HuH-7.5 (cell line): Measurements from ENCODE around the gene RHBDD1.
A peak's percentile ranks its signal among the peaks of the same experiment; 100 is the strongest.
"Not testable (repeated sequence)": the region's sequence is repeated elsewhere in the genome, so short reads cannot be mapped to it uniquely, and the experiment has no call there.

Experiments
- DNase-seq: peaks from one replicate; pipeline ENCODE4 v3.0.0; 2011; ENCODE audit warnings: low spot score

RHBDD1 gene

GRCh38 chr2:226799976-226800940, 35.6 kb upstream of the RHBDD1 start:
- DNase-seq: peak; percentile 70

DNA sequence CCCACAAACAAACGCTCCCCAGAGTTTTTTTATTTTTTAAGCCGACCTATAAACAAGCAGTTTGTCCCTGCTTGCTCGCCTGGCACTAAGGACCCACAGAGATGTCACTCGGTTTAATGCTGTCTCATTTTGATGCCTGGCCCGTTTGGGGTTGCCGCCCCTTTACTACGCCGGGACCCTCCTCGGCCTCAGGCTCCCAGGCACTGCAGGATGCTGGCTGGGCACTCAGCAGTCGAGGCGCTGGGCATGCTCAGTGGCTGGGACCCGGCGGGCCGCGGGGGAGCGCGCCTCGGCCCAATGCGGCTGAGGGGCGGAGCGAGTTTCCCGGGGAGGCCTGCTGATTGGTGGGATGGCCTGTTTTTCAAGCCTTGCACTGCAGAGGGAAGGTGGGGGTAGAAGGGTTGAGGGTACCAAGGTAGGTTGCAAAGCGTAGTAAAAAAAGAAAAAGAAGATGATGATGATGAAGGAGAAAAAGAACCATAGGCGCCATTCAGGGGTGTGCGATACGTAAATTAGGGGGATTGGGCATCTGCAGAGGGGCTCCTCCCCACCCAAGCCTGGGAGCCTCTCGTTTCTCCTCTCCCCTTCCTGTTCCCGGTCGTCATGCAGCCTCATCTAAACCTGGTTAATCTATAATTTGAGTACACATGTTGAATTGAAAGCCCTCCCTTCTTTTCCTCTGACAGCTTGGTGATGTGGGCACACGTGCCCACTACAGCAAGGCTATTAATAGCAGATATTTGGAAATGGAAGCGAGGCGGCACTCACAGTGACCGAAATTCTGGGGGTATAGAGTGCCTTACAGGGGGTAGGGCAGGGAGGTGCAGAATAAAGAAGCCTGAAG, 34.7 kb upstream of the RHBDD1 start:
- DNase-seq: peak; percentile 83

DNA sequence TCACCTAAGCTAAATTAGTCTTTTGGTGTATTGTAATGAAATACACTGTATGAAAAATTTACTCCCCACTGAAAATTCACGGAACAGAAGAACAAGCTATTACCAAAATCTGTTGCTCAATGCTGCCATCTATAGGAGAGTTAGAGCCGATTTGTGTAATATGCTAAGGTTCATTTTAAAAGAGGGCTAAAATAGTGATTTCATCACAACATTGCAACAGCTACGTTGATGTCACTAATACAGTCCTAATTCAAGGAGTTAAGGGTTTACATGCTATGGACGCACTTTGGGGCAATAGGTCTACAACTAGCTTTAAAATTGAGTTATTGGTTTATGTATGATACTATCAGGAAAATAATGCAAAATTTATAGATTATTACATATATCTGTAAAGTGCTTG, 33.3 kb upstream of the RHBDD1 start:
- DNase-seq: no peak

DNA sequence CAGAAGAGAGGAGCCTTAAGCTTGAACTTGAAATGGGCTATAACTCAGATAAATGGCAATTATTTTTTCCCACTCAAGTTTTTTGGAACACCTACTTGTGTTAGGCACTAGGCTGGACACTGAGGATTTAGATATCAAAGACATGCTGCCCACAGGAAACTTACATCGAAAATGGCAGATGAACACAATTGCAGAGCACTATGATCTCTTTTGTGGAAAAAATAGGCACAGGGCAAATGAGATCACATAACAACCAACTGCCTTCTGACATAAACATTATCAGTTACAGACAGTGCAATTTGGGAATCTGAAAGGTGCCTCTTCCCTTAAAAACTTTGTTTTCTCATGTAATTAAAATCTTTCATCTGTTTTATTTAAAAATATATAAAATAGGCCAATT, 32.4 kb upstream of the RHBDD1 start:
- no peak for DNase-seq

GRCh38 chr2:226813148-226813701, 22.6 kb upstream of the RHBDD1 start:
- no peak for DNase-seq

DNA sequence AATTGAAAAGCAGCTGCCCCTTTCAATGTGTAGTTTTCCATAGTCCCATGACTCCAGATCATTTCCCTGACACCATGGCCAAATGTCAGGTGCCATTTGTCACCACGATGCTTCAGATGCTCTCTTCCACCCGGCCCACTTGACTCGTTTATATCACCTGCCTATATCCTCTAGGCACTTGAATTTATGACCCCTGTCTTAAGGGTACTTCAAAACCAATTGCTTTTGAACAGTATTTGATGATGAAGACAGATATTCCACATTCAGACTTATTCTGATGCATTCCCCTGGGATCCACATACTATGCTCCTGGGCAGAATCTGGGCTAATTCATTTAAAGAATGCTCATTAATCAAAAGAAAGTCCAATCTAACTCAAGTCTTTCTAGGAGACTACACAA, 16.9 kb upstream of the RHBDD1 start:
- DNase-seq: no peak

GRCh38 chr2:226825056-226825455, 10.8 kb upstream of the RHBDD1 start:
- no peak for DNase-seq

DNA sequence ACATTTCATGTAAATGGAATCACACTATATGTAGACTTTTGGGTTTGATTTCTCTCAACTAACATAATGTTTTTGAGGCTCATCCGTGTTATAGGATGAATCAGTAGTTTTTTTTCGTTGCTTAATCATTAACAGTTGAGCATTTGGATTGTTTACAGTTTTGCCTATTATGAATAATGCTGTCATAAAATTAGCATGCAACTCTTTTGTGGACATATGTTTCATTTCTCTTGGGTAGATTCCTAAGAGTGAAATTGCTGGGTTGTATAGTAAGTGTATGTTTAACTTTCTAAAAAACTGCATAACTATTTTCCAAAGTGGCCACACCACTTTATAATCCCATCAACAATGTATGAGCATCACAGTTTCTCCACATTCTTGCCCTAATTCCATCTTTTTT, 7.7 kb upstream of the RHBDD1 start:
- DNase-seq: no peak

DNA sequence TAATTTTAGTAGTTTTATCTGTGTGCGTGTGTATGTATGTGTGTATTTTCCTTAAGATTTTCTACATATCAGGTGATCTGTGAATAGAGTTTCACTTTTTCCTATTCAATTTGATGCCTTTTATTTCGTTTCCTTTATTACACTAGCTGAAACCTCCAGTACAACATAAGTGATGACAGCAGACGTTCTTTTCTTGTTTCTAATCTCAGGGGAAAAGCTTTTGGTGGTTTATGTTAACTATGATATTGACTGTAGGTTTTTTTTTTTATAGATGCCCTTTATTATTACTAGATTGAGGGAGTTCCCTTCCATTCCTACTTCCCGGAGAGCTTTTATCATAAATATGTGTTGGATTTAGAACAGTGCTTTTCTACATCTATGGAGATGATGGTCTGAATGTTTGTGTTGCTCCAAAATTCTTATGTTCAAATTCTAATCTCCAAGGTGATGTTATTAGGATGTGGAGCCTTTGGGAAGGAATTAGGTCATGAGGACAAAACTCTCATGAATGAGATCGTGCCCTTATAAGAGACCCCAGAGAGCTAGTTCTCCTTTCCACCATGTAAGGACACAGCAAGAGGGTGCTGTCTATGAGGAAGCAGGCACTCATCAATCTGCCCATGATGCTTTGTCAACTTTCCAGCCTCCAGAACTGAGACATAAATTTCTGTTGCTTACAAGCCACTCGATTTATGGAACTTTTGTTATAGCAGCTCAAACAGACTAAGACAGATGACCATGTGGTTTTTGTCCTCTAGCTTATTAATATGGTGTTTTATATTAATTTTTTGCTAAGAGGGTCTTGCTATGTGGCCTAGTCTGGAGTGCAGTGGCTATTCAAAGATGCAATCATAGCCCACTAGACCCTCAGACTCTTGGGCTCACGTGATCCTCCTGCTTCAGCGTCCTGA, 5.9 kb upstream of the RHBDD1 start:
- DNase-seq: no peak

DNA sequence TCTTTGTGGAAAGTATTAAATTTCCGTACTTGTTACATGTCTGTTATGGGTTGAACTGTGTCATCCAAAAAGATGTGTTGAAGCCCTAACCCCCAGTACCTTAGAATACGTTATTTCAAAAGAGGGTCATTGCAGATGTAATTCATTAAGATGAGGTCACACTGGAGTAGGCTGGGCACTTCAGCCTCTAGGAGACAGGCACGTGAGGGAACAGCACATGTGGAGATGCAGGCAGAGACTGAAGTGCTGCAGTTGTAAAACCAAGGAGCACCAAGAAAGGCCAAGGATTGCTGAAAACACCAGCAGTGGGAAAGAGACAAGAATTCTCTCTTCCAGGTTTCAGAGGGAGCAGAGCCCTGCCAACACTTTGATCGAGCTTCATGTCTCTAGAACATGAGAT, 4.6 kb upstream of the RHBDD1 start:
- no peak for DNase-seq

DNA sequence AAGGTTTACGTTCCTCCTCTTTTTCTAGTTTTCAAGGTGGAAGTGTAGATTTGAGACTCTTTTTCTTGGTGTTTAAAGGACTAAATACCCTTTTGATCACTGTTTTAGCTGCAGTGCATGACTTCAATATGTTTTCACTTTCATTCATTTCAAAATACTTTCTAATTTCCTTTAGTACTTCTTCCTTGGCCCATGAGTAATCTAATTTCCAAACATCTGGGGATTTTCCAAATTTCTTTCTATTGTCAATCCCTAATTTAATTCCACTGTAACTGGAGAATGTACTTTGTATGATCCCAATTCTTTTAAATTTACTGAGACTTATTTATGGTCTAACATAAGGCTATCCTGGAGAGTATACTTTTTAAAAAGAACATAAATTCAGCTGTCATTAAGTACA, 3.8 kb upstream of the RHBDD1 start:
- DNase-seq: no peak

DNA sequence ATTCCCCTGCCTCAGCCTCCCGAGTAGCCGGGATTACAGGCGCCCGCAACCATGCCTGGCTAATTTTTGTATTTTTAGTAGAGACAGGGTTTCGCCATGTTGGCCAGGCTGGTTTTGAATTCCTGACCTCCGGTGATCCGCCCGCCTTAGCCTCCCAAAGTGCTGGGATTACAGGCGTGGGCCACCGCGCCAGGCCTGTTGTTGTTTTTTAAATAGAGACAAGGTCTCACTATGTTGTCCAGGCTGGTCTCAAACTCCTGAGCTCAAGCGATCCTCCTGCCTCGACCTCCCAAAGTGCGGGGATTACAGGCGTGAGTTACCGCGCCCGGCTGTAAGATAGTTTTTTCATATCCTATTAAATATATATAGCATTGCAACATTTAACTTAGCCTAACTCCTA, 974 bp upstream of the RHBDD1 start:
- DNase-seq: not testable (repeated sequence)

GRCh38 chr2:226835420-226835795, 446 bp upstream of the RHBDD1 start:
- DNase-seq: no peak

DNA sequence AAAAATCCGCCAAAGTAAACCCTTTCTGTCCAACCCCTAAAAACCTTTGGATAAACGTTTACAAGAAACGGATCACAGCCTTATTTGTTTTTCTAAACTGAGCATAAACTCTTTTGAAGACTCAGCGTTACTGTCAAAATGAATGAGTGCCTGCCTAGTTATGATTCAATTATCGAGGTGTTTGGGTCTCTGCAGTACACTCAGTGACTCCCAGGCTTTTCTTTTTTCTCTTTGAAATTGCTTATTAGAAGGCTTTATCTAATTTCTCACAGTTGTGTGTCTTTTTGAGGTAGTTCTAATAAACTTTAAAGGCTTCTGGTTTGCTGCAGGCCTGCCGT, 663 bp downstream of the RHBDD1 start:
- DNase-seq: no peak

DNA sequence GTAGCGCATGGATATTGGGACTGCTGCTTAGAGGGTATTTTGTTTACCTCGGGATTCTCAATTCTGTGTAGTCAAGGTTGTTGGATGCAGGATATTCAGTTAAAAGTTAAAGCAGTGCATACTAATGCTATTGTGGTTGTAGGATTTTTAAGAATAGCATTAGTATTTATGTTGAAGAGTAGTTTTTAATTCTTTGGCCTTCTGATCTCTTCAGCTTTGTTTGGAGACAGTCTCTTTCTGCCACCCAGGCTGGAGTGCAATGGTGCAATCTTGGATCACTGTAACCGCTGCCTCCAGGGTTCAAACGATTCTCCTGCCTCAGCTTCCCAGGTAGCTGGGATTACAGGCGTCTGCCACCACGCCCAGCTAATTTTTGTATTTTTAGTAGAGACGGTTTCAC, 1.5 kb downstream of the RHBDD1 start:
- DNase-seq: no peak

DNA sequence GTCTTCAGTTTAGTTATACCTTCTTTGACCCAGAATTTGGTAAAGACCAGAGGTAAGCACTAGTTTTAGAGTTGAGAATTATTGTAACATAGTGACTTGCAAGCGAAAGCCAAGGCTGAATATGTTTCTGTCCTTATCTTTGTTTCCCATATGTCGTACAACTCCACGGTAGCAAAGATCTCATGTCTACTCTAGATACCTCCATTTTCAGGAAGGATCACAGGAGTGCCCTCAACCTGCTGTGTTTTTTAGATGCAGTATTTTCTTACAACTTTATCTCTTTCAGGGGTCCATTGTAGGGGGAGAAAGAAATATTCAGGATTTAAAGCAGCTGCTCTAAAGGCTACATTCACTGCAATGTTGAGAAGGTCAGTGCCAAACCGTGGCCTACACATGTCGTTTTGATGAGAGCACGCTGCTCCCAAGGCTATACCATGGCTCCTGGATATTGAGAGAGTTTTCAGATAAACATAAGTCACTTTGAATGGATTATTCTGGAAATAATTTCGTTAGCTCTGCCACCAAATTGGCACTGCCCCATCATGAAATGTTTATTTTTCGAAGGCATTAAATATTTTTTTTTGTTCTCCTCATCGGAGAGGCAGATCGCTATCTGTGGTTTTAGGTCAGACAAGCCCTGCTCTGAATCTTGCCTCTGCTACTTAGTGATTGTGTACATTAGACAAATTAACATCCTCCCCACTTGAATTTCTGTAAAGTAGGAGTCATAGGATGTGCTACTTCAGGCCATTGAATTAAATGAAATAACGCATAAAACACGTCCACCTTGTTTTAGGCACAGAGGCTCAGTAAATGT, 2.1 kb downstream of the RHBDD1 start:
- no peak for DNase-seq

DNA sequence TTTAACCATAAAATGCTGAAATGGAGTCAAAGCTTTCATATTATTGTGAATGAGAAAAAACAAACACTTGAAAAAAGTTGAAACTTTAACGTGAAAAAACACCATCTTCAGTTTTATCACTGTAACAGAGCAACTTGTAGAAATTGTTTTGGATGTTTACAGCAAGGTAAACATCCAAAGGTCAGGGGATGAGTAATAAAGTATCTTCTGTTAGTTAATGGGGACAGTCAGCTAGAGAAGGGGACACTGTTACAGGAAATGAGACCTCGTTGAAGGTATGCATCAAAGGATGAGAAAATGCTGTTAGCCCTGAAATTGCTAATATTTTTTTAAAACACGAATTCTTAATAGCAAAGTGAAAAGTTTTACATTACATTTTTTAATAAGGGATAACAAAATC, 2.9 kb downstream of the RHBDD1 start:
- DNase-seq: no peak

DNA sequence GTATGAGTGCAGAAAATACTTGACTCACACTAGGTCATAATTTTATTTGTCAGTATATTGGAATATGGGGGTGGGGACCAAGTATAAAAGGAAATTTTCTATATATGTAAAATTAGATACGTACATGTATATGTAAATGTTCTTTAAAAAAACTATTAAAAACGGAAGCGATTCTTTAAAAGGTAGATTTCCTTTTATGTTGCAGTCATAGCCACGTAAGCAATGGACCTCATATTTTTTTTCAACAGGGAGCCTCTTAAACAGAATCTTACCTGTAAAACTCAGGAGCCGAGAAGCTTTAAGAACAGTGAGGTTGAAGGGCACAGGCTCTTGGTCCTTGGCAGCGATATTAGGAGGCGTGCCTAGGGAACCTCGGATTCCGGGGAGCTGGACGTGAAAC, 3.3 kb downstream of the RHBDD1 start:
- no peak for DNase-seq

DNA sequence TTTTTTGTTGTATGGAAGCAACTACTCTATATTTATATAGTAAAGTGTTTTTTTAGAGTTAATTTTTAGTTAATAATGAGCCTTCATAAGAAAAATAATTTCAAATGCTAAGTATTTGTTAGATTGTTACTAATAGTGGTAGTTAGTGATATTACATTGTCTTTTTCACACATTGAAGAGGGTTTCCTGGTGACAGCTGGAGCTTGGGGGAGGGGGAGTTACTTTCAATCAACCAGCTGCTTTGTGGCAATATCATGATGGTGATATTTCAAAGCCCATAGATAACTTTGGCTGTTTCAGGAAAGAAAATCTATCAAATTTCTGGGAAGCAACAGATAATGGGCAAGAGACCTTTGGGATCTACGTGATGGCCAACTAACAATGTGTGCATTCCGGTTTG, 4.1 kb downstream of the RHBDD1 start:
- no peak for DNase-seq

DNA sequence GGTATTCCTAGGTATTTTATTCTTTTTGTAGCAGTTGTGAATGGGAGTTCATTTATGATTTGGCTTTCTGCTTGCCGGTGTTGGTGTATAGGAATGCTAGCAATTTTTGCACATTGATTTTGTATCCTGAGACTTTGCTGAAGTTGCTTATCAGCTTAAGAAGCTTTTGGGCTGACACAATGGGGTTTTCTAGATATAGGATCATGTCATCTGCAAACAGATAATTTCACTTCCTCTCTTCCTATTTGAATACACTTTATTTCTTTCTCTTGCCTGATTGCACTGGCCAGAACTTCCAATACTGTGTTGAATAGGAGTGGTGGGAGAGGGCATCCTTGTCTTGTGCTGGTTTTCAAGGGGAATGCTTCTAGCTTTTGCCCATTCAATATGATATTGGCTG, 7.1 kb downstream of the RHBDD1 start:
- DNase-seq: not testable (repeated sequence)
